GM21515 (cell line): ENCODE data around the gene DAPK1.
"Not testable (repeated sequence)": the region's sequence is repeated elsewhere in the genome, so short reads cannot be mapped to it uniquely, and the experiment has no call there.

Experiments
- ATAC-seq: cut with Tn5 transposase; IDR thresholded peaks from one replicate; pipeline ENCODE4 v1.9.1; 2021; ENCODE audit not compliant: unreplicated experiment

Gene DAPK1

DNA sequence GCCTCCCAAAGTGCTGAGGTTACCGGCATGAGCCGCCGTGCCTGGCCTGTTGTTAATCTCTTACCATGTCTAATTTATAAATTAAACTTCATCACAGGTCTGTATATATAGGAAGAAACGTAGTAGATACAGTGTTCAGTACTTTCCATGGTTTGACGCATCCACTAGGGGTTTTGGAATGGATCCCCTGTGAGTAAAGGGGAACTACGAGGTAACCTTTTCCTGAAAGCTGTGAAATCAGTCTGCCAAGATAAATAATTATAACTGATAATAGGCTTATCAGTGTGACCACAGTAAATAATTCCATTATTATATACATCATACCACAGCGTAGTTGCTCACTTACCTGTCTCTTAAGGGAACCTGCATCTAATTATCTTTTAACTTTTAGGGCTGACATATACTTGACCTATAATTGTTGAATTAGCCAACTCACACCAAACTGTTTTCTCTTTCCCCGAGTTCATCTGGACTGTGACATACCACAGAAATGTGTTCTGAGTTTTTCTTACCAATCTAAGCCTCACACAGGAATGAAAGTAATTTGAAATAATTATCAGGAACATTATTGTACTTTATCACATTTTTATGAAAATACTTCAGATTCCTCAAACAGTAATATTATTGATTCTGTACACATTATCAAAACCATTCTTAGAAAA, 42.9 kb downstream of the DAPK1 start:
- ATAC-seq: no peak

DNA sequence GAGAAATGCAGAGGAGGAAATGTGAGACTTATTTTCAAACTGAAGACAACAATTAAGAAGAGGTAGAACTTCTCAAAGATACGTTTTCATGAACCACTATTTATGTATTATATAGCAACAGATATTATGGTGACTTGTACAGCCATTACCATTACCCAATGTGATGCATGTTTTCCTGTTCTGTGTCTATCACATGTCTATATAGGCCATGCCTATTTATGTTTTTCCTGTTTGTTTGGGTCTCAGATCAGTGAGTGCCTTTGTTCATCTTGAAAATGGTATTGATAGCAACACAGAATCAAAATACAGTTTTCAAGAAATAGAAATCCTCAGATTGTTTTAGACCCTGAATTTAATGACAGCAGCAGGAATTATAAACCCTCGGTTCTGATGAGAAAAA, 44.0 kb downstream of the DAPK1 start:
- no peak for ATAC-seq

DNA sequence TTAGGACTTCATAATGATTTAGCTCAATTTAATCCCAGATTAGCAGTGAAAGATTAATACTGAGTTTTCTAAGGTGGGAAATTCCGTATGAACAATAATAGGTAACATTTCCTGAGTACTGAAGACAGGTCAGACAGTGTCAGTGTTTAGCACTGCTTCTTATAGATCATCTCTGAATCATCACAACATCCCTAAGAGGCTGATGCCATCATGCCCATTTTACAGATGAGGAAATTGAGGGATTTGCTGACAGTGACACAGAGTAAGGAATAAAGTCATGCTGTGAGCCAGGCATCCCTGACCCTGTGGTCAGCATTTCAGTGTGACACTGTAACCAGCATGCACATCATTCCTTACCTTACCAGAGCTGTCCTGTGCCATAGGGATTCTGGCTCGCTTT, 44.5 kb downstream of the DAPK1 start:
- ATAC-seq: no peak

DNA sequence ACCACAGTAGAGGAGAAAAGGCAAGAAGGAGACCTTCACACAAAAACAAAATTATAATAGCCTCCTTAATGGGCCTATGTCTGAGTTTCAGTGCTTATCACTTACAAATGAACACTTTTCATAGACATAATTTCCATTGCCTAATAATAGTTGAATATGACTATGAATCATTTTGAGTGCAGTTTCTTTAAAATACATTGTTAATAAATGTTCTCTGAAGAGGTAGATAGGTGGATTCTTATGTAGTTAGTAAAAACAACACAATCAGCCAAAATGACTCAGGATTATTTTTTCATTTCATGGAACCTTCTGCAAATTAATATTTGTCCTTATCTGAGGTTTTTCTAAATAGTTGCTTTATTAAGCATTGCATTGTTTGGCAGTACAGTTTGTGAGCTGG, 45.6 kb downstream of the DAPK1 start:
- no peak for ATAC-seq

DNA sequence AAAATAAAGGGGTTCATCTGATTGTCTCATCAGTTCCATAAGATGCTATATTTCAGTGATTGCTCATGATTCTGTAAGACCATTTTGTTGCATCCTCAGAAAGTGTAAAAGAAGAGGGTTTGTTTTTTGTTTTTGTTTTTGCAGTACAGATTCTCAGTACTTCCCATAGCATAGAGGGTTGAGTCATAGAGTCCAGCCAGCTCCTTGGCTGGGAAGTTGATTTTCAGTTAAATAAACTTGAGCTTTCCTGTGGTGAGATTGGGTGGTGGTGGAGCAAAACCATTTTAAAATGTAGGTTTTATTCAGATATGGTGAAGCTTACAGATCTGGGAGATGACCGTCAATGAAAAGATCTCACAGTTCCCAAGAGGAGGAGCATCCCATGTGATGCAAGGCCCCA, 48.2 kb downstream of the DAPK1 start:
- no peak for ATAC-seq

DNA sequence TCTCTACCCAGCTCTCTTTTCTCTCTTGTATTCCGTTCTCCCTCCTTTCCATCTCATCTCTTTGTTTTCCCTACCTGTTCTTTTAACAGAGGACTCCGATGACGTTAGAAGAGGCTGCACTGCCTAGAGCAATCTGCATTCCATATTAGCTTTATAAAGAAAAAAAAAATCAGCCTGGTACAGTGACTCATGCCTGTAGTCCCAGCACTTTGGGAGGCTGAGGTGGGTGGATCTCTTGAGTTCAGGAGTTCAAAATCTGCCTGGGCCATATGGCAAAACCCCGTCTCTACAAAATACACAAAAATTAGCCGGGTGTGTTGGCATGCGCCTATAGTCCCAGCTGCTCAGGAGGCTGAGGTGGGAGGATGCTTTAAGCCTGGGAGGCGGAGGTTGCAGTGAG, 49.0 kb downstream of the DAPK1 start:
- no peak for ATAC-seq

DNA sequence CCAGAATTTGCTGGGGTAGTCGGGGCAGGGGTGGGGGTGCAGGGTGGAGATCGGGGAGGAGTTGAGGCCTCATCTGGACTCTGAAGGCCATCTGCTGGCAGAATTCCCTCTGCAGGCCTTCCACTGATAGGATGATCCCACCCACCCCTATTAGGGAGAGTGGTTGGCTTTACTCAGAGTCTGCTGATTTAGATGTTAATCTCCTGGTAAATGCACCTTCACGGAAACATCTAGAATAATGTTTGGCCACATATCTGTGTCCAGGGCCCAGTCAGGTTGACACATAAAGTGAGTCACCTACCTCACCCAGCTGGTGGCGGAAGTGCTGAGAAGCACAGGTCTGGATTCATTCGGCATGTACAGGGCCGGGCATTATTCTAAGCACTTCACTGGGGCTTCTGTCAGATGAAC, 50.0 kb downstream of the DAPK1 start:
- no peak for ATAC-seq

DNA sequence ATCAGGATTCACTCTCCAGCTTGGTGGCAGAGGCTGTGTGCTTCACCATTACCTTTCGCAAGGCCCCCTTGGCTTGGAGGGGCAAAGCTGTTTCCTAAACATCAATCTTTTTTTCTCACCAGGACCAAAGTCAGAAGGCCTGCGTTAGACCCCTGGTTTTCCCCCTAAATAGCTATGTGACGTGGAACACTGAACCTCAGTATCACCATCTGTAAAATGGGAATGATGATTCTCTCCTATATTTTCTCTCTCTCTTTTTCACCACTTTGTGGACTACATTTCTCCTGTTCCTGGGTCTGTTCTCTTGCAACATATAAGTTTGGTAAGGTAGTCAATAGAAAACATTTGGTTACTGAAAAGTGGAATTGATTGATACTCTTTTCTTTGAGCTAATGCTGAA, 50.5 kb downstream of the DAPK1 start:
- ATAC-seq: no peak

DNA sequence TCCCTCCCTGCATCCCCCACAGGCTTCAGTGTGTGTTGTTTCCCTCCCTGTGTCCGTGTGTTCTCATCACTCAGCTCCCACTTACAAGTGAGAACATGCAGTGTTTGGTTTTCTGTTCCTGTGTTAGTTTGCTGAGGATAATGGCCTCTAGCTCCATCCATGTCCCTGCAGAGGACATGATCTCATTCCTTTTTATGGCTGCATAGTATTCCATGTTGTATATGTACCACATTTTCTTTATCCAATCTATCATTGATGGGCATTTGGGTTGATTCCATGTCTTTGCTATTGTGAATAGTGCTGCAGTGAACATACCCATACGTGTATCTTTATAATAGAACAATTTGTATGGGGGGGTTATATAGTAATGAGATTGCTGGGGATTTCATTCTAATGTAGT, 51.4 kb downstream of the DAPK1 start:
- not testable (repeated sequence) for ATAC-seq

DNA sequence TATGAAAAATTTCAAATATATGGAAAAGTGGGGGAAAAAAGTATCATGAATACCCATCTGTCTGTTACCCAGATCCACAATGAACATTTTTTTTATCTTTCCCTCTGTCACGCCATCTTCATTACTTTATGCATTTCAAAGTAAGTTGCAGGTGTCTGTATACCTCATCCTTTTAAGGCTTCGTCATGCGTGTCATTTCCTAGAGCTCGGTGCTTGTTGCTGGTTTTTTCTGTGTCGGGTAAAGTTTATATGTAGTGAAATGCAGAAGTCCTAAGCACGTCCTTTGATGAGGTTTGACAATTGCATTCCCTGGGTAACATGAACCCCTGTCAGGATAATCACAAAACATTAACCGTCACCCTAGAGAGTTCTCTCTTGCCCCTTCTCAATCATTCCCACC, 52.1 kb downstream of the DAPK1 start:
- no peak for ATAC-seq

DNA sequence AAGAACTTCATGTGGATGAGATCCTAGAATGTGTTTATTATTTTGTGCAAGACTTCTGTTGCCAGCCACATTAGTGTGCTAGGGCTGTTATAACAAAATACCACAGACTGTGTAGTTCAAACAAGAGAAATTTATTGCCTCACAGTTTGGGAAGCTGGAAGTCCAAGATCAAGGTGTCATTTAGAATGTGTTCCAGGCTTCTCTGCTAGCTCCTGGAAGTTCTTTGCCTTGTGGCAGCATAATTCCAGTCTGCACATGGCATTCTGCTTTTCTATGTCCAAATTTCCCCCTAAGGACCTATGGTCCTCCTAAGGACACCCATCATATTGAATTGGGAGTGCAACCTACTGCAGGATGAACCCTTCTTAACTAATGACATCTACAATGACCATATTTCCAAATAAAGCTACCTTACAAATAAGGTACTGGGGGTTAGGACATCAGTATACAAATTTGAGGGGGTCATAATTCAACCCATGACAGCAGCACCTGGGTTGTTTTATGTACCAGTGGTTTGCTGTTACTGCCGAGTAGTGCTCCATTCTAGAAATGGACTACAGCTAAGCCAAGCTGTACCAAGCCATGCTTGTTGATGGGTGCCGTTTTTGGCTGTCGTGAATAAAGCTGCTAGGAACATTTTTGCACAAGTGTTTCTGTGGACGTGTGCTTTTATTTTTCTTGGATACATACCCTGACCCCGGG, 52.7 kb downstream of the DAPK1 start:
- ATAC-seq: no peak

DNA sequence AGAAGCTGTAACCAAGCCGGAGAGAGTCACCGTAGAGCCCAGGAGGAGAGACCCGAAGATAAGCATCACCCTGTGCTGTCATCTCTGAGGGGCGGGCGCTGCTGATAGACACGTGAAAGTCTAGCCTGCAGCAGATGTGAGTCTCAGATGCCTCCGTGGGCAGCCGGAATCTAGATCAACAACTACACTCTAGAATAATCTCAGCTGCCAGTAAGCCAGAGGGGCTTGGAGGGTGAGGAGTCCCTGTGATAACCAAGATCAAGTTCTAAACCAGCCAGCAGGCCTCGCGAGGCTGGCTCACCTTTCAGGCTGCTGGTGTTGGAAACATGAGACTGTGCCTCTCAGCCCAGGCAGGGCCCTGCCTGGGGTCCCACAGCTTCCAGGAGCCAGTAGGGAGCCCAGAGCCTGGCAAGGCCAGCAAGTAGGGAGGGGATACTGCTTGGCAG, 54.1 kb downstream of the DAPK1 start:
- no peak for ATAC-seq

DNA sequence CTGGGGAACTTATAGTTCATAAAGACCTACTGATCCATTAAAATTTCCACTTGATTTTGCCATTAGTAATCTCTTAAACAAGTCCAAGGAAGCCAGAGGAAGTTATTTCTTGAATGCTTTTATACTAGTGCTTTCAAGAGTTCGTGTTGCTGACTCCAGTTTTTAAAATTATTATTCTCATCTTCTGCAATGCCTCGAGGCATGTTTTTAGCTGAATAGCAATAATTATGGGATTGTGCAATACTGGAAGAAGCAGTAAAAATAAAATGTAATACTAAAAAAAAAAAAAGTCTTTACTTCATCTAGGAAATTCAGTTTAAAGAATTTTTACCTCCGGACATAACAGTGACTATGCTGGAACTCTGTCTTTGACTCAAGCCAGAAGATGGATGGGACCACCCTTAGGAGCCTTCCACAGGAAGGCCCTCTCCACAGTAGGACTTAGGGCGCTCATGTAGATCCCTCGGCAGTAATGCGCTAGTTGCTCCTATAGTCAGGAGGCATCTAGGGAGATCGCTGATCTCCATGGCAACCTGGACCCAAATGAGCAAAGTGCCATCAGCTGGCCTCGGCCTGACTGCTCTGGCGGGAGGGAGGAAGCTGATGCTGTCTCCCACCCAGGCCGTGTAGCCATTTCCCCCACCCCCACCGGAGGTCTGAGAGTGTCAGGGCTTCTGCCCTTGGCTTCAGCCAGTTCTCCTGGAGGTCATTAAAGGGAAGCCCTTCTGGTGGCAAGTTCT, 56.7 kb downstream of the DAPK1 start:
- ATAC-seq: no peak

DNA sequence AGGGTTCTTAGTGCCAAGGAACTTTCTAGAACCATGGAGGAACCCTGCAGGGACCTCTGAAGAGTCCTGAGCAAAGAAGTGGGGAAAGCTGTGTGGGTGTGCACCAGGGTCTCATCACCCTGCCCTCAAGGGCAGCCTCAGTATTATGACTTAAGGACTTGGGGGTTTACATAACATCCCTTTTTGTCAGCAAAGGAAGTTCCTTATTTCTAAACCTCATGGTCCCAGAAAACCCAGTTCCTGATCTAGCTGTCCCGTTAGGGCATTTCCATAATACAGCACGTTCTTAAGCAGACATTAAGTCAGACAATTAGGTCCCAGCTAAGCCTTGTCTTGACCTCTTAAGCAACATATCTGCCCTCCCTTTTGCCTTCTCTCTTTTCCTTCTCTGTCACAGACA, 57.3 kb downstream of the DAPK1 start:
- ATAC-seq: no peak

DNA sequence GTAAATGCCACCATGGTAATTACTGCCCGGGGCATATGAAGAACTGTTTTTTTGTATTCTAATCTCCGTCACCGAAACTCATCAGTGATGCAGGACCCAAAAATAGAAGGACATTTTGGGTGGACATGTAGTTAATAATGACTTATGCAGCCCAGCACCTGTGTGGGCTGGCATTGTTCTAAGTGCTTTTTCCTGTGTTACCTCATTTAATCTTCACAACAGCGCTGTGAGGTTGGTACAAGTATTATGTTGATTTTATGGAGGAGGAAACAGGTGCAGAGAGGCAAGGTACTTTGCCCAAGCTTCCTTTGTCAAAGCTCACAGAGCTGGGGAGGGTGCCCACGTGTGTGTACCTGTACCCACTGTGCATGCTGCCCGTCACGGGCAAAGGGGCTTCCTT, 58.4 kb downstream of the DAPK1 start:
- ATAC-seq: no peak

DNA sequence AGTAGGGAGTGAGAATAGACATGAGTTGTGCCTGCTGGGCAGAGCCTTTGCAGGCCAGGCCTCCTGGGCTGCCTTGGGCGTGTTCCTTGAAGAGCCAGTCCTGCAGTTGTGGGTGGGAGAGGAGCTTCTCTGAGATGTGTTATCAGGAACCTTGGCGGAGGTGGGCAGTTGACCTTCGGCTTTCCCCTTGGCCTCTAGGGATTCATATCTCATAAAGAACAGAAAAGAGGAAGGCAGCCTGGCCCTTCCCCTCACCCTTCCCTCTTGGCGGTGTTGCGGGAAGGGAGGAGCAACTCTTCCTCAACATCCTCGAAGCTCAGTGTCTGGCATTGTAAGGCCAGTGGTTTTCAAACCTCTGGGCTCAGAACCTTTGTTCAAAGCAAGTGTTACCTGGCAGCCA, 59.2 kb downstream of the DAPK1 start:
- ATAC-seq: no peak

DNA sequence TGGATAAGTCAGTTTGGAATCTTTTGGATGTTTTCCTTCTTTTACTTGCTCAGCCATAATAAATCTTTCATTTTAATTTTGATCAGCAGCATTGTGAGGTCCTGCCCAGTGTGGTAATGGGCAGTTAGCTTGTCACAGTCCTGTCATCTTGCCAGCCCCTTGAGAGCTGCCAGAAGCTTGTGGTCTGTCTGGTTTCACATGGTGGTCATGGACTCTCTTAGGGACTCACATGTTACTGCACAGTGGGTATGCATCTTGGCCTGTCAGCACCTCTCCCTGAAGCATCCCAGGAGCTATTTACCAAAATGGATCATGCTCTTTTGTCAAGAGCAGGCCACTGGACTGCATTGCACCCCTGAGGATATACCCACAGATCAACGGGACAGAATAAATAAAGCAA, 60.3 kb downstream of the DAPK1 start:
- no peak for ATAC-seq

DNA sequence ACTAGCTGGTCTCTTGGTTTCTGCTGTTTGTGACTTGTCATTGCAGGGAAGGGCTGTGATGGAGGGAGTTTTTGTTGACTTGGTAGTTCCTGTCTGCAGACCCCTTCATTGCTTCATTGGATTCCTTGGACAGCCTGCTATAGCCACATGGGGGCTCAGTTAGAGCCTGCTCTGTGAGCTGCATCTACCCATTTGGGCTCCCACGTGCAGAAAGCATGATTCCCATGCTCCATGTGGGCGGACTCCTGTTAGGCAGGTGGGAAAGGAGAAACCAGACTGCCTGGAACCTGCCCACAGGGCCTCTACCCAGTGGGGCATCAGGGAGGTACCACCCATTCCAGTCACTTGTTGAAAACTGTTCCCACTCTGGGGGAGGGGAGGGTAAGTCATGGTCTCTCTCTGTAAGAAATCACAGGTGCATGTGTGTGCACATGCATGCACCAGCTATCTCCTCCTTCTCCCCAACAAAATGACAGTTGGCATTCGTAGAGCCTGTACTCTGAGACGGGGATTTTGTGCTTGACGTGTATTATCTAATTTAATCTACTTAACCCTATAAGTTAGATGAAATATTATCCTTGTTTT, 61.0 kb downstream of the DAPK1 start:
- no peak for ATAC-seq

DNA sequence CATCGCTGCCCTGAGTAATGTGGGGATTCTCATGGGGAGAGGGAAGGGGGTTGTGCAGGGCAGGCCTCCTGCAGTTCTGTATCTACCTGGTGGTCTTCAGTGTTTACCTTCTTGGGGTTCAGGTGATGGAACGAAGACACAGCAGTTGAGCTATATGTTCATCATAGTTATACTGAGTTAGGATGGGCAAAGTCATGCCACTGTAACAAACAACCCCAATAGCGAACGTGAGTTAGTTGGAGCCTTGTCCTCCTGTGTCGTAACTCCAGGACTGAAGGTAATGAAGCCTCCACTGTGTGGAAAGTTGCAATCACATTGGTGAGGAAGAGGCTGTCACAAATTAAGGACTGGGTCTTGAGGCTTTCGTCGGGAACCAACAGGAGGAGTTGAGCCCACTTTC, 64.4 kb downstream of the DAPK1 start:
- ATAC-seq: no peak

DNA sequence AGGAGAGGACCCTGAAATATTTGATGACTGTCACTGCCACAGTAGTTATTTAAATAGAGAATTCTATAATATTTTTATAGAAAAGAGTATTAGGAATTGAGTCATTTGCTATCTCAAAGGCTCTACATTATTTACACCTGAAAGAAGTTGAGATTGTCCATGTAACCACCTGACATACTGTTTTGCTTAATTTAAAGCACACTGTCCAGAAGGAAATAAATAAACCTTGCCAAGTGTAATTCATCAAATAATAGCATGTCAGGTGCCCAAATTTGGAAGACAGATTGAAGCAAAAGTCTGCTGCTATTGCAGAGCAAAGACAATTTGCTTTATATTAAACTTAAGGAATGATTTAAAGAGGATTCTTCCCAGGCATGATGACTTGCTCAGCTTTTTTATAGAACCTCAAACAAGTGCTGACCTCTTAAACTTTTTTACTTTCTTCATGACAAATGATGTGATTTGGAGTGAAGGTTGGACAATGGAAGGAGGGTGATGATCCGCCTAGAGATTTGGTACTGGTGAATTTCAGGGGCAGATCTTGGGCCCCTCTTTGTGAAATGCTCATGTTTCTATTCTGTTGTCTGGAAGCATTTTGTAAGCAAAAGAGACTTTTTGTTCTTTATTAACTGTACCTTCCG, 65.0 kb downstream of the DAPK1 start:
- no peak for ATAC-seq

DNA sequence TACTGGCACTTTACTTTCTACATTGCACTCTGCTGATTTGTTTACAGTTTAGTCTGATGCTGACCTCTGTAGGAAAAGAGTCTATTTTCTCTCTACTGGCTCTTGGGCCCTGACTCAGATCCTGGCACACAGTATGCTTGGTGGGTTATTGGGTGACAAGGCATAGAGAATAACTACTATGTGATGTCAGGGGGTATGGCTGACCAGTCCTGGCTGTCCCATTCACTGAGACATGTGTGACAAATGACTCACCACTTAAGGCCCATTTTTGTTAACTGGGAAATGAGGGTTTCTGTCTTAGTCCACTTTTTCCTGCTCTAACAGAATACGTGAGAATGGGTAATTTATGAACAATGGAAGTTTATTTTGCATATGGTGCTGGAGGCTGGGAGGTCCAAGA, 66.4 kb downstream of the DAPK1 start:
- ATAC-seq: no peak
